ENCODE results near the gene SHC1.

Gene SHC1

DNA sequence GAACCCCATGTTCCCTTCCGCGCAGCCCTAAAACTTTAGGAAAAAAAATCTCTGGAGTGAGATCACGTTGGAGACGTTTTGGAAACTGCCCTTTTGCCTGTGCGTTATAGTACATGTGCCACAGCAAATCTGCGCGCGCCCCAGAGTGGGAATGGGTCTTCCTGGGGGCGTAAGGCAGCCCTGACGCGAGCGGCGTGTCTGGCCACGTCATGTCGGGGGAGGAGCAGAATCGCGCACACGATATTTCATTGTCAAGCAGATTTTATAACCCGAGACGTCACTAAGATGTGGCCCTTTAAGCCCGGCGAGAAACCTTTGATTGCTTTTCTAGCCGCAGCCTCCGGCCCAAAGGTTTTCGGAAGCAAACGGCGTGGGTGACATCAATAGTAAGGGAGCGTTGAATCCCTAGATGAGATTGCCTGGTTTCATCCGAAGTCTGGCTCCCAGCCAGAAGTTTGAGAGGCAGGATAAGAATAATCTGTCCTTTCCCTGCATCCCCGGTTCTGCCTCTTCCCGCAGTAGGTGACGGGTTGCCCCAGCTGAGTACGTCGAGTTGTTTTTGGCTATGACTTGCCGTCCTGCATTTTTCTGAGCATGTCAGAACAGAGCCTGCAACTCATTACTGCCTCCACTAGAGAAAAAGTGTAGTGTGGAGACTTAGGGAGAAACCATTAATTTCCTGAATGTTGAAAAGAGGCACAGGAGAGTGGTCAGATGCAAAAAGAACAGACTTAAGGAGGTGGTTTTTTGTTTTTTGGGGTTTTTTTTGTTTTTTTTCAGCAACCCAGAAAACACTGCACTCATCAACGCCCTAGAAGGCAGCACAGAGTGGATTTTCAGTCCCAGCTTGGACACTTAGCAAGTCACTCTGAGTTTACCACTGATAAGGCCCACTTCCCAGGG is 33.2 kb downstream of the SHC1 start:
- peak; percentile 92 to 96 (median 96) for DNase-seq

GRCh38 chr1:154936555-154937084 is 33.9 kb downstream of the SHC1 start, which contains the start of gene PMVK:
Gene PMVK (minus strand): TSS chr1:154936719. CDS start chr1:154936685, 34 bp downstream.
- DNase-seq: peak; percentile 95 to 98 (median 97)

GRCh38 chr1:154935749-154936554 is 34.6 kb downstream of the SHC1 start:
- DNase-seq: no peak

- no peak for DNase-seq
These were observed 36.1 kb downstream of the SHC1 start for GRCh38 chr1:154934358-154934948.

DNA sequence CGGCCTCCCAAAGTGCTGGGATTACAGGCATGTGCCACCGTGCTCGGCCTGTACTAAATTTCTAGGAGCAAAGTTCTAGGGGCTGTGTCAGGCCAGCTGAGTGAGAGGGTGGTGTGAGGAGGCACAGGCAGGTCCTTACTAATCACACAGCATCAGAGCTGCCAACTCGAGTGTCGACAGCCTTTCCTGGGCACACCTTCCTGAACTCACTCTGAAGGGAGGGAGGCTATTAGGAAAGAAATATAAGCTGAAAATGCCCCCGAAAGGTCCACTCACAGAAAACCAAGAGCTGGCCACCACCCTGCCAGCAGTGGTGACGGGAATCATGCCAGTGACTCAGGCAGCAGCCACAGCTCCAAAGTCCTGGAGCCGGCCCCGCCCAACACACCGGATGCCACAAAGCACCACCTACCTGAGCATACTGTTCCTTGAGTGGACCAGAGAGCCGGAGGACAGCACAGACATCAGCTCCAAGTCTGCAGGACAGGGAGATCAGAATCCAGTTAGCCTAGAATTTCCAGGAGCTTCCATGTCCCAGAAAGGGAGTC is 38.5 kb downstream of the SHC1 start:
- DNase-seq: no peak

GRCh38 chr1:154926201-154926600 is 44.3 kb downstream of the SHC1 start:
- no peak for DNase-seq

DNA sequence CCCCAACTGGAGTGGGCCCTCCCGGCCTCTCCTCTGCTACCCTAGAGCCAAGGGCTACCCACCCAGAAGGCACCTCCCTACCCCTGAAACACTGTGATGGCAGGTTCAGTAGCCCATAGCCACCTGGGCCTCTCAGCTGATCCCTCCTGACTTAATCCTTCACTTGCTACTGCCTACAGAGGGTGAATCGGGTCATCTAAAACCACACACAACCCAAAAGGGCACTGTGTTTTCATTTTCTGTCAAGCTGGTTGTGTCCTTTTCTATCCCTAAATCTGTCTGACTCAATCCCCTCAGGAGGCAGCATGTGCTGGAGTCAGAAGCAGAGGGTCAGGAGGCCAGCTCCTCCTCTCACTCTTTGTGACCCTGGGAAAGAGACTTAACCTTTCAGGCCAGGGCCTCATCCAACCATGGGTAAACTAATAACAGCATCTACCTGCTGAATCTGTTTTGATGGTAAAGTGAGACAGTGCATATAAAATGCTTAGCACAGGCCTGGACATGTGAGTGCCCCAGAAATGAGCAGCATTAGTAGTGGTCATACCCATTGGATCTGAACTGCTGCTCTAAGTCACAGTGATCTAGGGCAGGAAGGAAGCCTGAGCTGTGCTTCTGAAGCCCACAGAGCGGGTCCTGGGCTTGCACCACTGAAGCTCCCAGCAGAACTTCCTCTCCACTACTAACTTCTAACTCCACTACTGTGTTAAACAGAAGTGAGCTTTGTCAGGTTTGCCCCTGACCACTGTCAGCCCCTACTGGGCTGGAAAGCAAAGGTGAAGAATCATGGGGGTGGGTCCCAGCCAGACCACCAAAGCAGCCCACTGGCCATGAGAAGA is 45.0 kb downstream of the SHC1 start:
- DNase-seq: peak; percentile 16 to 49 (median 38)

GRCh38 chr1:154923695-154924094 is 46.9 kb downstream of the SHC1 start:
- DNase-seq: no peak

- no peak for DNase-seq
These were observed 57.3 kb downstream of the SHC1 start for GRCh38 chr1:154913273-154913672.

DNA sequence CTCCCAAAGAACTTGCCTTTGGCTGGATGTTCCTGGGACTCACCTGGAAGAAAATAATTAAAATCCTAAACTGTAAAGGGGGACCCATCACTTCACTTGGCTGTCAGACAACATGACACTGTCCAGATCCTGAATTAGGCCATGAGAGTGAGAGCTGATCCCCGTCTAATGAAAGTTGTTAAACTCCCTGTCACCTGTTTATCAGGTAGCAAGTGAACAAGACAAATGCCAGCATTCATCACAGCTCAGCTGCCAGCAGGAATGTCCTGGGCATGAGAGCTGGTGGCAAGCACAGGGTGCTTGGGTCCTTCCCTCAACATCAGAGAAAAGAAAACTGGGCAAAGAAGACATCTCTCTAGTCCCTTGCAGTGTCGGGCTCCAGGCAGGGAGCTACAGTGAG is 57.8 kb downstream of the SHC1 start:
- DNase-seq: no peak
